Astrocyte (in vitro differentiated cells and primary cell): ENCODE results near the gene FLYWCH1.

Experiments
- EZH2 ChIP-seq: IDR thresholded peaks from 2 replicates; pipeline ENCODE4 v1.6.1; 2012; ENCODE audit warnings: mild to moderate bottlenecking, low read length, inconsistent platforms; ENCODE audit not compliant: insufficient read depth
- TF ChIP-seq, protein P1 (sequence below): IDR thresholded peaks from 2 replicates; pipeline ENCODE4 v1.5.1; 2011; ENCODE audit warnings: low read depth, mild to moderate bottlenecking, inconsistent platforms, low read length, moderate library complexity; ENCODE audit not compliant: insufficient read depth

DNA sequence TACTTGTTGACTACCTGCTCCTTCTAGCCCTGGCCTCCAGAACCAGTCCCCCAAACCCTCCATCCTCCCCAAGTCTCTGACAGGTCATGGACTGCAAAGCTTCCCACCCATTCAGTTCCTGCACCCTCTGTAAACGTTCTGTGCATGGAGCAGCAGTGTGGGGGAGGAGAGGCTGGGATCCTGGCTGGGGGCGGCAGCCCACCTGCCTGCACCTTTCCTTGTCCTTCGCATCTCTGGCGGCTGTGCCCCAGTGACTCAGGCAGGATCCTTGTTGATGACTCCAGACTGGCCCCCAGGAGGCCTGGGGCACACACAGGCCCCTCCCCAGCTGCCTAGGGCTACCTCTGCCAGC, 70.1 kb downstream of the FLYWCH1 start:
- TF ChIP-seq, protein P1, sequence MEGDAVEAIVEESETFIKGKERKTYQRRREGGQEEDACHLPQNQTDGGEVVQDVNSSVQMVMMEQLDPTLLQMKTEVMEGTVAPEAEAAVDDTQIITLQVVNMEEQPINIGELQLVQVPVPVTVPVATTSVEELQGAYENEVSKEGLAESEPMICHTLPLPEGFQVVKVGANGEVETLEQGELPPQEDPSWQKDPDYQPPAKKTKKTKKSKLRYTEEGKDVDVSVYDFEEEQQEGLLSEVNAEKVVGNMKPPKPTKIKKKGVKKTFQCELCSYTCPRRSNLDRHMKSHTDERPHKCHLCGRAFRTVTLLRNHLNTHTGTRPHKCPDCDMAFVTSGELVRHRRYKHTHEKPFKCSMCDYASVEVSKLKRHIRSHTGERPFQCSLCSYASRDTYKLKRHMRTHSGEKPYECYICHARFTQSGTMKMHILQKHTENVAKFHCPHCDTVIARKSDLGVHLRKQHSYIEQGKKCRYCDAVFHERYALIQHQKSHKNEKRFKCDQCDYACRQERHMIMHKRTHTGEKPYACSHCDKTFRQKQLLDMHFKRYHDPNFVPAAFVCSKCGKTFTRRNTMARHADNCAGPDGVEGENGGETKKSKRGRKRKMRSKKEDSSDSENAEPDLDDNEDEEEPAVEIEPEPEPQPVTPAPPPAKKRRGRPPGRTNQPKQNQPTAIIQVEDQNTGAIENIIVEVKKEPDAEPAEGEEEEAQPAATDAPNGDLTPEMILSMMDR = no peak
- no peak for TF ChIP-seq EZH2
